Neuronal stem cell (in vitro differentiated cells): ENCODE results near the gene TBRG4.
A peak's percentile ranks its signal among the peaks of the same experiment; 100 is the strongest.

ENCODE experiments used
- DNase-seq: peaks from one replicate; pipeline ENCODE4 v3.0.0-alpha.2; 2013; ENCODE audit warnings: low spot score
- H2AFZ ChIP-seq: one replicate; pipeline ENCODE4 v1.6.1; 2013; ENCODE audit warnings: mild to moderate bottlenecking, low read length, inconsistent platforms
- H2AK5ac ChIP-seq: 2 replicates; pipeline ENCODE4 v1.6.1; 2013; ENCODE audit warnings: low read depth, mild to moderate bottlenecking, inconsistent platforms, low read length, moderate library complexity, mixed read lengths
- H2BK120ac ChIP-seq: 2 replicates; pipeline ENCODE4 v1.6.1; 2013; ENCODE audit warnings: low read depth, mild to moderate bottlenecking, inconsistent platforms, low read length, moderate library complexity, mixed read lengths
- H2BK12ac ChIP-seq: one replicate; pipeline ENCODE4 v1.6.1; 2013; ENCODE audit warnings: low read length, inconsistent platforms
- H2BK15ac ChIP-seq: 2 replicates; pipeline ENCODE4 v1.6.1; 2013; ENCODE audit warnings: mild to moderate bottlenecking, low read length, inconsistent platforms, mixed read lengths
- H2BK5ac ChIP-seq: one replicate; pipeline ENCODE4 v1.6.1; 2013; ENCODE audit warnings: inconsistent platforms, mild to moderate bottlenecking, low read length, moderate library complexity
- H3K14ac ChIP-seq: one replicate; pipeline ENCODE4 v1.6.1; 2013; ENCODE audit warnings: low read length, inconsistent platforms
- H3K18ac ChIP-seq: 2 replicates; pipeline ENCODE4 v1.6.1; 2013; ENCODE audit warnings: low read length, inconsistent platforms
- H3K23ac ChIP-seq: 2 replicates; pipeline ENCODE4 v1.6.1; 2013; ENCODE audit warnings: low read depth, mild to moderate bottlenecking, mixed read lengths, low read length, inconsistent platforms; ENCODE audit not compliant: poor library complexity
- H3K27ac ChIP-seq: replicated peaks from 3 replicates; pipeline ENCODE4 v1.5.1; 2013; ENCODE audit warnings: low read length, inconsistent platforms
- H3K27me3 ChIP-seq, 3 experiments: 2 replicates each; pipeline ENCODE4 v1.6.1; 2013; ENCODE audit warnings: low read length in 3 of 3, mild to moderate bottlenecking in 2 of 3, inconsistent platforms in 1 of 3, low read depth in 1 of 3, mixed read lengths in 1 of 3, moderate library complexity in 1 of 3; ENCODE audit not compliant: control insufficient read depth in 3 of 3, insufficient read depth in 3 of 3
- H3K36me3 ChIP-seq, 2 donors: replicated peaks in 1 of 2; 2 replicates each; pipeline ENCODE4 v1.6.1; 2013; ENCODE audit warnings: low read length in 2 of 2; ENCODE audit not compliant: control insufficient read depth in 2 of 2, insufficient read depth in 2 of 2
- H3K4ac ChIP-seq: 2 replicates; pipeline ENCODE4 v1.6.1; 2013; ENCODE audit warnings: inconsistent platforms, mild to moderate bottlenecking, low read length, moderate library complexity
- H3K4me1 ChIP-seq, 2 donors: 1 replicate in 1 of 2; 2 replicates in 1 of 2; pipeline ENCODE4 v1.6.1; 2013; ENCODE audit warnings: low read length in 2 of 2, low read depth in 1 of 2; ENCODE audit not compliant: control insufficient read depth in 2 of 2, insufficient read depth in 1 of 2
- H3K4me2 ChIP-seq: one replicate; pipeline ENCODE4 v1.6.1; 2013; ENCODE audit warnings: mild to moderate bottlenecking, low read length, inconsistent platforms; ENCODE audit not compliant: insufficient read depth, poor library complexity, severe bottlenecking
- H3K4me3 ChIP-seq, 2 donors: 2 replicates each; pipeline ENCODE4 v1.5.1; 2013; ENCODE audit warnings: low read length in 2 of 2, mild to moderate bottlenecking in 2 of 2, inconsistent platforms in 1 of 2, moderate library complexity in 1 of 2
- H3K79me1 ChIP-seq: one replicate; pipeline ENCODE4 v1.6.1; 2013; ENCODE audit warnings: low read depth, mild to moderate bottlenecking, inconsistent platforms, low read length, moderate library complexity
- H3K9ac ChIP-seq: one replicate; pipeline ENCODE4 v1.6.1; 2013; ENCODE audit warnings: mild to moderate bottlenecking, low read depth, low read length, inconsistent platforms; ENCODE audit not compliant: poor library complexity
- H3K9me3 ChIP-seq, 2 donors: replicated peaks in 1 of 2; 2 replicates each; pipeline versions ENCODE3 to v1.6.1; 2013; ENCODE audit warnings: low read length in 2 of 2, mild to moderate bottlenecking in 2 of 2, inconsistent platforms in 1 of 2, low read depth in 1 of 2, mixed read lengths in 1 of 2, moderate library complexity in 1 of 2; ENCODE audit not compliant: control insufficient read depth in 2 of 2, insufficient read depth in 1 of 2
- H4K8ac ChIP-seq: one replicate; pipeline ENCODE4 v1.6.1; 2013; ENCODE audit warnings: low read depth, mild to moderate bottlenecking, inconsistent platforms, low read length, moderate library complexity
- H4K91ac ChIP-seq: one replicate; pipeline ENCODE4 v1.6.1; 2013; ENCODE audit warnings: low read length, low read depth, mild to moderate bottlenecking, inconsistent platforms; ENCODE audit not compliant: poor library complexity
- WGBS, 2 donors: extraction: QIAGEN DNeasy Blood & Tissue Kit; methylation state at CpG; one replicate each; pipeline ENCODE4 v1.1.7; 2013; ENCODE audit warnings: missing lambda C conversion rate in 2 of 2, mixed read lengths in 1 of 2; ENCODE audit not compliant: insufficient read length in 2 of 2, insufficient replicate concordance in 1 of 2; ENCODE audit errors: extremely low coverage in 2 of 2; 5-methylcytosine and 5-hydroxymethylcytosine counted together

The TBRG4 gene

DNA sequence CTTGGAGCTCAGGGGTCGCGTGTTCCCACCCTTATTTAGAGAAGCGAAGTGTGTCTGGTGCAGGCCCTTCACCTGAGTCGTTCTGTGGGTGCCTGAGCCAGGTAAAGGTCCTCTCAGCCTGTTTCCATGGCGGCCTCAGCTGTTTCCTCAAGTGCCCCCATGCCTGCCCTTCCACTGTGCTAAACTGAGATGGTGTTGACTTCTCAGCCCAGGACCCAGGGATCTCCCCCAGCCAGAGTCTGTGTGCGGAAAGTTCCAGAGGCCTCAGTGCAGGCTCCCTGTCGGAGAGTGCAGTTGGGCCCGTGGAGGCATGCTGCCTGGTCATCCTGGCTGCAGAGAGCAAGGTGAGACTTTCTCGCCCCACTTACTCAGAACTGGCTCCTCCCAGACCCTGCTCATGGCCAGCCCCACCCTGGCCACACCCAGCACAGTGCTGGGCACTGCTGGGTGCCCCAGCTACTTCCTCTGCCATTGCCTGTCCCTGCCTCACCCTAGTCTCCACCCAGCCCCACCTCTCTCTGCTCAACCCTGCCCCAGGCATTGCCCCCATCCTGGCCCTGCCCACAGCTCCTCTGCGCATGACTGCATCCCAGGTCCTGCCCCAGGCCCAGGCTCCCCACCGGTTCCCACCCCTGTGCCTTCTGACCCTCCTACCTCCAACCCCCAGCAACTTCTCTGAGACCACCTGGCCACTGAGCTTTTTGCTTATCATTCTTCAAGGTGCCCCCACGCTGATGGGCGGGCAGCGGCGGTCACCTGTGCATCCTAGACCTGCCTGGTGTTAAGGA, 43.1 kb downstream of the TBRG4 start:
- H3K23ac ChIP-seq, result no peak overlapping the region
- H4K8ac ChIP-seq, result no peak overlapping the region
- H3K18ac ChIP-seq, result no peak overlapping the region
- no peak overlapping the region for H3K4me2 ChIP-seq
- no peak overlapping the region for H4K91ac ChIP-seq
- WGBS, 2 donors, result no CpG with 5 or more reads among the region's 15 CpGs
- no peak overlapping the region for H2BK15ac ChIP-seq
- H3K14ac ChIP-seq, result no peak overlapping the region
- H2AFZ ChIP-seq, result no peak overlapping the region
- peaks cover 0 to 4% of the 10 kb centered on the region in 2 donors for H3K9me3 ChIP-seq
- no peak overlapping the region for H2BK5ac ChIP-seq
- peaks cover 2% of the 10 kb centered on the region for H3K79me1 ChIP-seq
- no peak for DNase-seq
- H3K27me3 ChIP-seq, result no peaks in the 10 kb centered on the region
- H2BK120ac ChIP-seq, result no peak overlapping the region
- no peak overlapping the region for H3K27ac ChIP-seq
- H3K4ac ChIP-seq, result no peak overlapping the region
- peak overlapping the region in 1 of 2 donors; percentile 33 for H3K4me3 ChIP-seq
- no peaks in the 10 kb centered on the region for H3K4me1 ChIP-seq
- H2AK5ac ChIP-seq, result no peak overlapping the region
- peaks cover 50 to 91% of the 10 kb centered on the region in 2 donors for H3K36me3 ChIP-seq
- H3K9ac ChIP-seq, result no peak overlapping the region
- H2BK12ac ChIP-seq, result no peak overlapping the region

DNA sequence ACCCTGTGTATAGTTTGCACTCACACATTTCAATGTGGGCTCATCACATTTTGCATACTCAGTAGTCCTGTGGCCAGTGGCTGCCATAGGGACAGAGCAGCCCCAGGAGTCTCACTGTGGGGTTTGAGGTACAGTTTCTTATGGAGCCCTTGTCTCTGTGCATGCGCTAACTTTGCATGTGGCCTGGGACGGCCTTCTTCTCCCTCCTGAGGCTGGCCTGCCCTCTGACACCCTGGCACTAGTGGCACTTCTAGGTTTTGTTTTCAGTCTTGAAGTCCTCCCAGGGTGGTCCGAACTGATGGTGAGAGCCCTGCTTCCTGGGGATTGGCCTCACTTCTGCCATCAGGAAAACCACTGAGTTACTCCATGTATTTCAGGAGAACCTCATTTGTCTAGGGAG, 43.9 kb downstream of the TBRG4 start:
- no peak overlapping the region for H3K9ac ChIP-seq
- no peak overlapping the region for H3K4ac ChIP-seq
- DNase-seq, result no peak
- no peak overlapping the region for H3K27ac ChIP-seq
- H3K14ac ChIP-seq, result no peak overlapping the region
- H3K36me3 ChIP-seq, result peaks cover 42 to 88% of the 10 kb centered on the region in 2 donors
- no peak overlapping the region for H3K4me3 ChIP-seq
- no CpG with 5 or more reads among the region's 3 CpGs for WGBS, 2 donors
- H2BK12ac ChIP-seq, result no peak overlapping the region
- H2BK5ac ChIP-seq, result no peak overlapping the region
- H2AK5ac ChIP-seq, result no peak overlapping the region
- H3K4me2 ChIP-seq, result no peak overlapping the region
- H3K18ac ChIP-seq, result no peak overlapping the region
- H2AFZ ChIP-seq, result no peak overlapping the region
- peaks cover 0 to 2% of the 10 kb centered on the region in 2 donors for H3K9me3 ChIP-seq
- no peaks in the 10 kb centered on the region for H3K27me3 ChIP-seq
- no peak overlapping the region for H4K91ac ChIP-seq
- H2BK120ac ChIP-seq, result no peak overlapping the region
- H4K8ac ChIP-seq, result no peak overlapping the region
- H3K4me1 ChIP-seq, result no peaks in the 10 kb centered on the region
- no peaks in the 10 kb centered on the region for H3K79me1 ChIP-seq
- no peak overlapping the region for H3K23ac ChIP-seq
- no peak overlapping the region for H2BK15ac ChIP-seq

DNA sequence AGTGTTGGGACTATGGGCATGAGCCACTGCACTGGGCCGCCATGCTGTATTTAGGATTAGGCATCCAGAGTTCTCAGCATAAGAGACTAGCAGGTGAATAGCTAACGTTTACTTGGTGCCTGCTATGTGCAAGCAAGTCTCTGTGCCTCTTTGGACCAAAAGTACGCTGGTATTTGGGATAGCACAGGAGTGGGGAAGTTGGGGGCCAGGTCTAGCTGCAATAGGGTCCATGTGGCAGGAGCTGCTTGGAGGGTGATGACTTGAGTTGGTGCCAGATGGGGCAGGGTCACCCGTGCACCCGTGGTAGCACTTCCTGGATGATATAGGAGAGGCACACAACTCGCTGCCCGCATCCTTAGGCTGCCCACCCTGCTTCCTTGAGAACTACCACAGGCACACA, 45.1 kb downstream of the TBRG4 start:
- Histone ChIP-seq H3K4me1 (no peaks in the 10 kb centered on the region), H2BK5ac (no peak overlapping the region), H2BK12ac (no peak overlapping the region), H3K14ac (no peak overlapping the region), H3K79me1 (no peaks in the 10 kb centered on the region), H2AK5ac (no peak overlapping the region), H3K4ac (no peak overlapping the region), H3K36me3 (peaks cover 39 to 79% of the 10 kb centered on the region in 2 donors), H3K18ac (no peak overlapping the region), H3K9me3 (peaks cover 0 to 2% of the 10 kb centered on the region in 2 donors), H3K27ac (no peak overlapping the region), H3K4me3 (peak overlapping the region in 1 of 2 donors; percentile 64), H4K91ac (no peak overlapping the region), H2BK120ac (no peak overlapping the region), H2BK15ac (no peak overlapping the region), H4K8ac (no peak overlapping the region), H2AFZ (no peak overlapping the region), H3K27me3 (no peaks in the 10 kb centered on the region), H3K4me2 (no peak overlapping the region), H3K23ac (peak overlapping the region; percentile 18), H3K9ac (peak overlapping the region; percentile 3)
- WGBS, 2 donors, result no CpG with 5 or more reads among the region's 7 CpGs
- no peak for DNase-seq

DNA sequence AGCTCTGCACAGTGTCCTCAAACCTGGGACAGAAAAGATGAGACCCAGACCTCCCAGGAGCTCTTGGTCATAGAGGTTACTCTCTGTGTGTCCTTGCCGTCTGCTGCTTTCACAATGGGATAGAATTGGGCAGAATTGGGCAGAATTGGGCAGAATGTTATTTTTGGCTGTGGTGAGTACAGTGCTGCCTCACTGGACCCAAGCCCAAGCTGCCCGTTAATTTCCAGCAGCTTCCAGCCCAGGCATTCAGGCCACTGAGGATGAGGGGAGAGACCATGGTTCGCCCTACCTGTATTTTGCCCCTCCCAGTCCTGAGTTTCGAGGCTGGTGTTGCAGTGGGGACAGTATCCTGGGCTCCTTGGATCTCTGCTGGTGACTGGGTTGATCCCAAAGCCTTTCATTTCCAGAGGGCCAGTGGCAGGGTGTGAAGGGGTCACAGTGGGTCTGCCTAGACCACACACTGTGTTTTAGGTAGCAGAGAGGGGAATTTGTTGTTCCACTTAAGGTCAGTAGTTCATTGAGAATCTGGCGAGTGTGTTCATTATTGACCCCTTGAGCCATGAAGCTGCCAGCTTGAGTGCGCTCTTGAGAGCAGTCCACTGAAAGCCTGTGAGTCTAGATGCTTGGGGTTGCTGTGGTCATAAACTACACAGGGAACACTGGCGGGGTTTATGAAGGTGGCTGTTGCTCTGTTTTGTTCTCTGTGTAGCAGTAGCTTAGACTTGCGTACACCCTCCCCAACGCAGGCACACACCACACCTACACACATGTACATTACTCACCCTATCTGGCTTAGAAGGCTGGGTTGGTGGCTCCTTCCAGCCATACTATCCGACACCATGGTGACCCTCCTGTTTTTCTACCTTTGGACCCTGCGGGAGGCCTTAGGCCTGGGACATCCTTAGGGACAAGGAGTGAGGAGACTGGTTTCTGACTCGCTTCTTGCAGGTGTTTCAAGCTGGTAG, 46.2 kb downstream of the TBRG4 start:
- Histone ChIP-seq H2AFZ (no peak overlapping the region), H3K9ac (no peak overlapping the region), H3K27me3 (no peaks in the 10 kb centered on the region), H3K9me3 (peaks cover 0 to 2% of the 10 kb centered on the region in 2 donors), H3K27ac (no peak overlapping the region), H3K36me3 (peaks cover 36 to 68% of the 10 kb centered on the region in 2 donors), H3K4me3 (no peak overlapping the region), H4K91ac (no peak overlapping the region), H3K18ac (no peak overlapping the region), H3K4me1 (no peaks in the 10 kb centered on the region), H3K14ac (no peak overlapping the region), H2BK12ac (no peak overlapping the region), H4K8ac (no peak overlapping the region), H2BK15ac (no peak overlapping the region), H3K79me1 (no peaks in the 10 kb centered on the region), H3K23ac (no peak overlapping the region), H2BK5ac (no peak overlapping the region), H2BK120ac (no peak overlapping the region), H3K4me2 (no peak overlapping the region), H3K4ac (no peak overlapping the region), H2AK5ac (no peak overlapping the region)
- no peak for DNase-seq
- no CpG with 5 or more reads among the region's 12 CpGs for WGBS, 2 donors
